HPDE6-E6E7 (cell line): ENCODE data around the gene SYNGR1.

ENCODE experiments used
- DNase-seq: peaks from one replicate; pipeline ENCODE4 v3.0.0; 2011; ENCODE audit warnings: missing footprints; ENCODE audit errors: extremely low spot score

SYNGR1 gene

DNA sequence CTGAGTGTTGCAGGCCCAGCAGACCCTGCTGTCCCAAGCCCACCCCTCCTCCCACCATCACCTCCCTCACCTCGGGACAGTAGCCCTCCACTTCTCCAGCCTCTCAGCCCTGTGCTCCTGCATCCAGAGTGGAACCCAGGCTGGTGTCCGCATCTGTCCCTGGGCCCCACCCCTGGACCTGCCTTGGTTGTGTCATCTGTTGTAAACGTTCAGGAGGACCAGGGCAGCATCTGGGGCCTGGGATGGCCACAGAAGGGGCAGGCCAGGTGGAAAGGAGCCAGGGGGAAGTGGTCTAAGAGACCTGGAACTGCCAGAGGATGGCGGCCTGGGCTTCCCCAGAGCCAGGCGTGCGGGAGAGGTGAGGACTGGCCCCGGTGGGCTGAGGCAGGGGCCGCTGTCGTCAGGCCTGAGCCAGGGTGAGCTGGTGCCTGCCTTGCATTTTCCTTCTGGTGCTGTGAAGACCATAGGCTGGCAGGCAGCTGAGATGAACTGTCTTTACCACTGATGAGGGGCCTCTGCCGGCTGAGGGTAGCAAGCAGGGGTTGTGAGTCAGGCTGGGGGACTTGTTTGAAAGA lies 80.9 kb downstream of the SYNGR1 start:
- no peak for DNase-seq

DNA sequence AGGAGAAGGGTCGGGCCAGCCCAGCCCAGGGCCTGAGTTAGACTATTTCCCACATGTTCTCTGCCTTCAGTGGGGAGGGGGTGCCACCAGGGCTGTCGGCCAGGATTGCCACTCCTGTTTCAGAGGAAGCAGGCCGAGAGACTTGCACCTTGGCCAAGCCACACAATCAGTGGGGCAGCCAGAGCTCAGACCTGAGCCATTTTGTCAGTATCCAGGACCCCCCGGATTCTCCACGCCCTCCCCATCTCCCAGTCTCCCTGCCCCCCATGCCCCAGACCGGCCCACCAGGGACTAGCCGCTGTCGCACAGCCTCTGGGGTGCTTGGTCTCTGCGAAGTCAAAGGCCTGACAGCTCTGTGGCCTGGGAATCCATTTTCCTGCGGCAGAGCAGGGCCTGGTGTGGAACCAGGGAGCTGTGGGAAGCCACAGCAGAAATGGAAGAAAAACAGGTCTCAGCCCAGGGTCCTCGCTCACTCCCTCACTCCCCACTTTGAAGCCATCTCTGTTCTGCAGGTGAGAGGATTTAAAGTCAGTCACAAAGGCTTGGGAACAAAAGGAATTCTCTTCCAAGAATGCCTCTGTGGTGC lies 81.5 kb downstream of the SYNGR1 start:
- DNase-seq: no peak

DNA sequence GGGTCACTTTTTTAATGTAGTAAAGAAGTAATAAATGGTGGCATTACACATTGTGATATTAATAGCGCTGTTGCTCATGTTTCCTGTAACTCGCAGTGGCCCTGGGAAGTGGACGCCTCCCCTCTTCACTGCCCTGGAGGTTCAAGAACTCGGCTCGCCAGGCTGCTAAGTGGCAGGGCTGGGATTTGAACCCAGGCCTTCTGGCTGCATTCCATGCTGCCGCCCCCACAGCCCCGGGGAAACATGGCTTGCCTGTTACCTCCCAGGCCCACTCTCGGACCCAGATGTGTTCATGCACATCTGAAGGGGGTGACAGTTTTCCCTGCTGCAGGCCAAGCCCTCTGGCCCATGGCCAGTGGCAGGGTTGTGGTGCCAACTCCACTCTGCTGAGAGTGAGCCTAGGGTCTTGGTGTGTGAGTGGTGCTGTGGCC lies 82.0 kb downstream of the SYNGR1 start:
- no peak for DNase-seq

DNA sequence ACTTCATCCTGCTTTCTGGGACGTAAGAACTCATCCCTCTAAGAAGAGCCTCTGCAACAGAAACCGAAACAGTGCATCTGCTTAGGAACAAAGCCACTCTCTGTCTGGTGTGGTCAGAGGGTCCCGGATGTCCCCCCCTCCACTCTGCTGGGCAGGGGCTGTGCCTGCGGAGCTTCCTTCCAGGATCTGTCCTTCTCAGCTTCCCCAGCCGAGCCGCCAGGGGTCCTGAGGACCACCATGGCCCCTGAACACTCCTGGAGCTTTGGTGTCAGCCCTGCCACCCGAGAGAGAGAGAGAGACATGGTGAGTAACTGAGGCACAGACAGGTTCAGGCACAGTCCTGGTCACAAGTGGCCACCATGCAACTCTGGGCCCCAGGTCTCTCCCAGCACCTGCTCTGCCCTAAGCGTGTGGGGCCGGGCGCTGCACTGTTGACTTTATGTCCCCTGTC lies 82.6 kb downstream of the SYNGR1 start:
- DNase-seq: no peak

DNA sequence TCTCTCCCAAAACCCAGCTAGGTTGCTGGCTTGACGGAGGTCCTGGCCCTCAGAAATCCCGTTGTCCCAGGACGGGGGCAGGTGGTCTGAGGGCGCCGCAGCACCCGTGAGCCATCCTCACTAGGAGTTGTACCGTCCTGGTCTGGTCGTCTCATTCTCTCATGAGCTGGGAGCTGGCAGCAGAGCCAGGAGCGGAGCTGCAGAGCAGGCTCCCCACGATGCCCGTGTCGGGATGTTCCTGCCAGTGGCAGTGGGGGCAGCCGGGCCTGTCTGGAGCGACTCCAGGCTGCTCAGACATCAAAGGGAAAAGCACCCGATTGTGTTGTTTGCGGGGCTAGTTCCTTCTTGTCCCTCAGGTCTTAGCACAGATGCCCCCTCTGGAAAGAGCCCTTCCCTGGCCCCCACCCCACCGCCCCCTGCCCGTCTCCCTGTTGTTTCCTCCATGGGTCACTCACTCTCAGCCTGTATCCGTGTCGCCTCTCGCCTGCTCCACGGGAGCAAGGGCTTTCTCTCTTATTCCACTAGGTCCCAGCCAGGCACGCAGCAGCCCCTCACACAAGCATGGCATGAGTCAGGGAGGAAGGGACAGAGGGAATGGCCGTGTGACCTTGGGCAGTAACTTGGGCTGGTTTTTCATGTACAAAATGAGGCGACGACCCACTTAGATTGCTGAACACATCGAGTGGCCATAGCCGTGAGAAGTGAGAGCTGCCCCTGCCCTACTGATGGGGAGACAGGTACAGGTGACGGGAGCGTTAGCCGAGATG lies 83.9 kb downstream of the SYNGR1 start:
- DNase-seq: no peak

DNA sequence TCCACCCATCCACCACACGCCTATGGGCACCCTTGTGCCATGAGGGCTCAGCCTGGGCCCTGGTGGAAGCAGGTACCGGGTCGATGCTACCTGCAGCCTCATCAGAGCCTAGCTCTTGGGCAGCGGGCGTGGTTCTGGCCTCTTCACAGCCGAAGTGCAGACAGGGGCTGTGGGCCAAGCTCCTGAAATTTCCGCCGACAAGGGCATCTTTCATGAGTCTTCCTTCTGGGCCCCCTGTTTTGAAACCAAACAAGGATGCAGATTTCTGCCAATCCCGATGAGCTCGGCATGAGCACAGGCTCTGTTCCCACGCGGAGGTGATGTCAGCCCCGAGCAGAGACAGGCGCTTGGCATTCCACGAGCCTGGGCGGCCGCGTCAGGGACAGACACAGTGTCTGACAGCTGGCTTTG lies 84.5 kb downstream of the SYNGR1 start:
- no peak for DNase-seq

DNA sequence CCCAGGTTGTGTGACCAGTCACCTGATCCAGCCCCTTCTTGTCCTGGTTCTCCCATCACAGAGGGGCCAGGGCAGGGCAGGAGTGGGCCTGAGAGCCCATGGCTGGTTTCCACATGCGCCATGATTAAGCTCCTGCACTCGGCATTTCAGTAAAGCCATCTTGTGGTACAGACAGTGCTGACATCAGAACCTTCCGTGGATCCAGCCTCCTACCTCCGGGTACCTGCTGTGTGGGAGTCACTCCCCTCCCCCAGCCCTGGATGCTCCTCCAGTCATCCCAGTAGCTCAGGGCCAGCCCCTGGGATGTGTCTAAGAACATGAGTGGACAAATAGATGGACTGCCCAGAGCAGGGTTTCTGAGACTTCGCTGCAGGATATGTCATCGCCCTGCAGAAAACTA lies 84.9 kb downstream of the SYNGR1 start:
- no peak for DNase-seq
